SKM-1 (cell line): ENCODE data around the gene PCGF2.
A peak's percentile ranks its signal among the peaks of the same experiment; 100 is the strongest.

Experiments used
- DNase-seq: peaks from one replicate; lab custom pipeline; 2025; ENCODE audit not compliant: unreplicated experiment; lab: John Stamatoyannopoulos, UW

Gene PCGF2

GRCh38 chr17:38751808-38752307 is 3.7 kb upstream of the PCGF2 start:
- DNase-seq, result peak; percentile 60

- DNase-seq, result no peak
These were observed 3.1 kb upstream of the PCGF2 start for GRCh38 chr17:38751144-38751807.

GRCh38 chr17:38750312-38751121 is 2.4 kb upstream of the PCGF2 start:
- DNase-seq, result no peak

- no peak for DNase-seq
These were observed 1.8 kb upstream of the PCGF2 start for GRCh38 chr17:38750044-38750311.

GRCh38 chr17:38749223-38750043 is 1.3 kb upstream of the PCGF2 start:
- no peak for DNase-seq

- no peak for DNase-seq
These were observed 721 bp upstream of the PCGF2 start for GRCh38 chr17:38748892-38749222.

- DNase-seq, result no peak
These were observed 530 bp downstream of the PCGF2 start for GRCh38 chr17:38747463-38748148.

- DNase-seq, result no peak
These were observed 1.2 kb downstream of the PCGF2 start for GRCh38 chr17:38746849-38747462.

GRCh38 chr17:38746004-38746848 is 1.9 kb downstream of the PCGF2 start:
- no peak for DNase-seq

GRCh38 chr17:38745545-38745944 is 2.6 kb downstream of the PCGF2 start:
- no peak for DNase-seq

- no peak for DNase-seq
These were observed 4.5 kb downstream of the PCGF2 start for GRCh38 chr17:38743556-38744171.

GRCh38 chr17:38742411-38743308 is 5.5 kb downstream of the PCGF2 start:
- DNase-seq, result no peak

- DNase-seq, result no peak
These were observed 6.2 kb downstream of the PCGF2 start for GRCh38 chr17:38741921-38742410.

GRCh38 chr17:38741461-38741860 is 6.7 kb downstream of the PCGF2 start:
- no peak for DNase-seq

GRCh38 chr17:38740806-38741205 is 7.3 kb downstream of the PCGF2 start:
- DNase-seq, result no peak

- no peak for DNase-seq
These were observed 8.1 kb downstream of the PCGF2 start for GRCh38 chr17:38740044-38740443.

- no peak for DNase-seq
These were observed 8.8 kb downstream of the PCGF2 start for GRCh38 chr17:38739305-38739704.

GRCh38 chr17:38738686-38739085 is 9.4 kb downstream of the PCGF2 start:
- DNase-seq, result no peak
